ENCODE data around the gene KLHL13. TPM values are rescaled to one million over a fixed set of nuclear protein-coding genes. Genes with fewer than 3 reads are reported as not detected.

The KLHL13 gene
- 14.3 and 18.5 TPM in 2 replicates for total RNA-seq

GRCh38 chrX:118116713-118117550 is at the start of gene KLHL13:
TSS of gene KLHL13 (minus strand) at chrX:118116810. CDS start at chrX:118028473, 88,337 bp downstream.

Other genes with a start within 250 kb of the KLHL13 start
- gene WDR44, start 229.3 kb upstream of the KLHL13 start, total RNA-seq, result 9.4 and 10.2 TPM in 2 replicates